ENCODE results near the gene NPHP1.
"Not testable (repeated sequence)": the region's sequence is repeated elsewhere in the genome, so short reads cannot be mapped to it uniquely, and the experiment has no call there.

- not testable (repeated sequence) for TF ChIP-seq POLR2AphosphoS5 (IDR thresholded peaks at IDR 0.05; ENCODE audit: borderline replicate concordance, low read depth, low read length); EZH2 (IDR thresholded peaks at IDR 0.05)
Observed at GRCh38 chr2:110093924-110094323, 110.9 kb downstream of the NPHP1 start.

Measured in SK-N-MC (cell line).